B cell (primary cell): ENCODE results near the gene KIAA1614. TPM values are rescaled to one million over a fixed set of nuclear protein-coding genes. Genes with fewer than 3 reads are reported as not detected.

Source experiments
- ATAC-seq: fragments of 200-7000 bp; cut with Tn5 transposase; one replicate; pipeline ENCODE4 v1.10.0; 2021; ENCODE audit warnings: low read depth, mild to moderate bottlenecking, moderate number of reproducible peaks, moderate library complexity
- CTCF ChIA-PET: fragments of 350-600 bp; sonication (Branson Sonifier 250); formaldehyde crosslinking; loops from one replicate; lab custom pipeline; 2021; ENCODE audit warnings: antibody characterized with exemption, inconsistent platforms; lab: Charles Lee
- POLR2A ChIA-PET: fragments of 350-600 bp; sonication (Branson Sonifier 250); formaldehyde crosslinking; loops from one replicate; lab custom pipeline; 2021; ENCODE audit warnings: antibody characterized with exemption; lab: Charles Lee
- DNase-seq: peaks from one replicate; pipeline ENCODE4 v3.0.0; 2013
- H2AFZ ChIP-seq: 2 replicates; pipeline ENCODE4 v1.6.1; 2012; ENCODE audit warnings: mild to moderate bottlenecking, low read depth, low read length; ENCODE audit not compliant: insufficient read depth, poor library complexity, severe bottlenecking
- H3K27ac ChIP-seq, 2 donors: 1 replicate in 1 of 2; 2 replicates in 1 of 2; pipeline ENCODE4 v1.5.1; 2012 to 2013; ENCODE audit warnings: low read length in 2 of 2, mild to moderate bottlenecking in 2 of 2, moderate library complexity in 1 of 2
- H3K27me3 ChIP-seq, 4 experiments: fragments of 200-600 bp in 1 of 4; sonication (generic) in 1 of 4; replicated peaks in 1 of 4; 1 replicate in 2 of 4; 2 replicates in 2 of 4; pipeline versions ENCODE4 v1.6.1 to v1.7.0; 2013 to 2016; ENCODE audit warnings: low read length in 3 of 4, mild to moderate bottlenecking in 2 of 4, mixed read lengths in 1 of 4, moderate library complexity in 1 of 4; ENCODE audit not compliant: insufficient read depth in 4 of 4, control insufficient read depth in 3 of 4; ENCODE audit errors: control extremely low read depth in 1 of 4
- H3K36me3 ChIP-seq, 2 experiments: replicated peaks in 1 of 2; 1 replicate in 1 of 2; 2 replicates in 1 of 2; pipeline versions ENCODE4 v1.6.1 to v1.7.1; 2013; ENCODE audit warnings: low read length in 1 of 2; ENCODE audit not compliant: insufficient read depth in 2 of 2, control insufficient read depth in 1 of 2; ENCODE audit errors: control extremely low read depth in 1 of 2, extremely low read depth in 1 of 2
- H3K4me1 ChIP-seq, 2 donors: fragments of 200-600 bp in 1 of 2; sonication (generic) in 1 of 2; 1 replicate in 1 of 2; 2 replicates in 1 of 2; pipeline versions ENCODE4 v1.5.1 to v1.6.1; 2013 to 2017; ENCODE audit warnings: low read length in 2 of 2; ENCODE audit not compliant: control insufficient read depth in 2 of 2, insufficient read depth in 2 of 2
- H3K4me2 ChIP-seq: replicated peaks from 2 replicates; pipeline ENCODE3; 2012; ENCODE audit warnings: mild to moderate bottlenecking, low read depth, low read length; ENCODE audit not compliant: poor library complexity, severe bottlenecking
- H3K4me3 ChIP-seq, 5 experiments: fragments of 200-600 bp in 1 of 5; sonication (generic) in 1 of 5; 1 replicate in 3 of 5; 2 replicates in 2 of 5; pipeline versions ENCODE4 v1.5.1 to v1.7.0; 2011 to 2016; ENCODE audit warnings: low read length in 4 of 5, mild to moderate bottlenecking in 4 of 5, low read depth in 2 of 5, control low read depth in 1 of 5, moderate library complexity in 1 of 5; ENCODE audit not compliant: insufficient read depth in 1 of 5; ENCODE audit errors: control extremely low read depth in 1 of 5, extremely low read depth in 1 of 5
- H3K79me2 ChIP-seq: fragments of 200-600 bp; sonication (generic); one replicate; pipeline ENCODE4 v1.6.0; 2016; ENCODE audit warnings: low read length; ENCODE audit not compliant: control insufficient read depth, insufficient read depth
- H3K9ac ChIP-seq: fragments of 200-600 bp; sonication (generic); 2 replicates; pipeline ENCODE4 v1.6.1; 2017; ENCODE audit warnings: mild to moderate bottlenecking, low read length, moderate library complexity
- H3K9me3 ChIP-seq, 3 donors: one replicate each; pipeline versions ENCODE4 v1.6.1 to v1.7.1; 2013; ENCODE audit warnings: low read length in 2 of 3; ENCODE audit not compliant: control insufficient read depth in 2 of 3, insufficient read depth in 1 of 3; ENCODE audit errors: control extremely low read depth in 1 of 3
- H4K20me1 ChIP-seq: 2 replicates; pipeline ENCODE4 v1.6.0; 2012; ENCODE audit warnings: mild to moderate bottlenecking, low read length; ENCODE audit not compliant: insufficient read depth, control insufficient read depth, poor library complexity, severe bottlenecking
- H3K27ac Mint-ChIP-seq: one replicate; pipeline ENCODE4 v1.8.0; 2021; ENCODE audit warnings: mixed read lengths
- H3K27me3 Mint-ChIP-seq: one replicate; pipeline ENCODE4 v1.8.0; 2021; ENCODE audit warnings: mixed read lengths
- H3K4me1 Mint-ChIP-seq: one replicate; pipeline ENCODE4 v1.8.0; 2021; ENCODE audit warnings: mixed read lengths
- H3K4me3 Mint-ChIP-seq: one replicate; pipeline ENCODE4 v1.8.0; 2021; ENCODE audit warnings: mixed read lengths
- H3K9me3 Mint-ChIP-seq: one replicate; pipeline ENCODE4 v1.8.0; 2022; ENCODE audit warnings: mixed read lengths; ENCODE audit not compliant: insufficient read depth
- CTCF ChIP-seq: fragments of 200-600 bp; IDR thresholded peaks from one replicate; pipeline ENCODE4 v1.8.0; 2022; ENCODE audit warnings: antibody characterized with exemption, mild to moderate bottlenecking
- EZH2 ChIP-seq: IDR thresholded peaks from 2 replicates; pipeline ENCODE4 v1.6.1; 2012; ENCODE audit warnings: borderline replicate concordance, low read depth, mild to moderate bottlenecking, moderate library complexity, low read length; ENCODE audit not compliant: insufficient read depth, poor library complexity, severe bottlenecking
- WGBS: methylation state at CpG from one replicate; pipeline ENCODE4 v1.1.5; 2013; ENCODE audit warnings: missing lambda C conversion rate; ENCODE audit not compliant: insufficient coverage; 5-methylcytosine and 5-hydroxymethylcytosine counted together
- intact Hi-C: fragments of 100-400 bp; cut with micrococcal nuclease; formaldehyde crosslinking; loops from one replicate; pipeline ENCODE4 v1.10.0; 2022
- polyA plus RNA-seq: library from polyadenylated mRNA; depleted of rRNA; stranded (reverse); fragments of >200 nt; gene quantifications from 2 replicates; pipeline ENCODE4 v1.2.3, GENCODE V29; 2012
- total RNA-seq, 2 donors: library from RNA; stranded (reverse); fragments of 120-200 nt in 1 of 2; gene quantifications; 1 replicate in 1 of 2; 2 replicates in 1 of 2; pipeline versions ENCODE4 v1.2.3 to v1.2.4, GENCODE V29; 2013 to 2022

KIAA1614 gene
- total and polyA plus RNA-seq, 2 donors (not counting 1 experiment from before 2014, with no cell fraction given), result 0.03 to 0.22 TPM

DNA sequence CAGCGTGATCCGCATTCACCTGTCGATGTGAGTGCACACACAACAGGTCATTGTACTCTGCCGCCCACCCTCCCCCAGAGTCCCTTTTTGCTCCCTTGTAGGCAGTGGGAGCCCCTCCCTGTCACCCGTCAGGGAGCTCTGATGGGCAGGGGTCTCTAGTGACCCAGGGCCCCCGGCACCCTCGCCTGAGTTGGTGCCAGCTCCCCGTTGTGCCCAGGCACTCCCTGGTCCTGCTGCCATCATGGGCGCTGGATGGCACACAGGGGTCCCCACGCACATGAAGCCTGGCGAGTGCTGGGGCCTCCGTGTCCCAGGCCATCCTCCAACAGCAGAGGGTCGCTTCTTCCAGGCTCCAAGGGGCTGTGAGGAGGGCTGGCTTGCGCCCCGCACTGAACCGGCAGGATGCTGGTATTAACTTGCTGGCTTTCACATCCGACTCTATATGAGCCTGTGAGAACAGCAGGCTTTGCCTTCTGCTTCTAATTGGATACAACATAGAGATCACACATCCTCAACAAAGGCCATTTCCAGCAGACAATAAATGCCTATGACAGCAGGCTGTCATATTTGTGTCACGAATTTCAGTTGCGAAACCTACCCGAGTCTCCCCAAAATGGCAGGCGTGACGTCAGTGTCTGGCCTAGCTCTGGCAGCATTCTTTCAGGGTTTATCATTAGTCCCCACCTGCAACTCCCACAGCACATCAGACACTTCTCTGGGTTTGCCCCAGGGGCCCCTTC lies 35.4 kb downstream of the KIAA1614 start:
- no peak overlapping the region for H3K9ac ChIP-seq
- DNase-seq, result no peak
- H3K27ac ChIP-seq, result no peak overlapping the region
- H3K9me3 ChIP-seq, result peaks cover 0 to 34% (median 10%) of the 10 kb centered on the region in 3 donors
- no peak overlapping the region for H3K4me3 ChIP-seq
- H2AFZ ChIP-seq, result no peak overlapping the region
- WGBS, result 98% methylated on average over 22 of the region's 22 CpGs
- intact Hi-C loops, result no loop called here
- no peak for ATAC-seq
- no peaks in the 10 kb centered on the region for H3K4me1 ChIP-seq
- no peaks in the 10 kb centered on the region for H3K36me3 ChIP-seq
- H3K4me2 ChIP-seq, result no peak overlapping the region
- CTCF ChIA-PET, result no interaction called here
- H3K4me3 Mint-ChIP-seq, result no peak overlapping the region
- H3K27me3 Mint-ChIP-seq, result no peaks in the 10 kb centered on the region
- no peaks in the 10 kb centered on the region for H3K27me3 ChIP-seq
- H3K79me2 ChIP-seq, result no peaks in the 10 kb centered on the region
- peaks cover 5% of the 10 kb centered on the region for H3K9me3 Mint-ChIP-seq
- H3K4me1 Mint-ChIP-seq, result no peaks in the 10 kb centered on the region
- POLR2A ChIA-PET, result no interaction called here
- no peak overlapping the region for H3K27ac Mint-ChIP-seq
- H4K20me1 ChIP-seq, result no peaks in the 10 kb centered on the region
- TF ChIP-seq EZH2 (no peak), CTCF (no peak)
